GM18520 (cell line): Measurements from ENCODE around the gene IL16.
A peak's percentile ranks its signal among the peaks of the same experiment; 100 is the strongest.

Experiments used
- ATAC-seq: cut with Tn5 transposase; IDR thresholded peaks from one replicate; pipeline ENCODE4 v1.9.1; 2021; ENCODE audit not compliant: unreplicated experiment

The IL16 gene

DNA sequence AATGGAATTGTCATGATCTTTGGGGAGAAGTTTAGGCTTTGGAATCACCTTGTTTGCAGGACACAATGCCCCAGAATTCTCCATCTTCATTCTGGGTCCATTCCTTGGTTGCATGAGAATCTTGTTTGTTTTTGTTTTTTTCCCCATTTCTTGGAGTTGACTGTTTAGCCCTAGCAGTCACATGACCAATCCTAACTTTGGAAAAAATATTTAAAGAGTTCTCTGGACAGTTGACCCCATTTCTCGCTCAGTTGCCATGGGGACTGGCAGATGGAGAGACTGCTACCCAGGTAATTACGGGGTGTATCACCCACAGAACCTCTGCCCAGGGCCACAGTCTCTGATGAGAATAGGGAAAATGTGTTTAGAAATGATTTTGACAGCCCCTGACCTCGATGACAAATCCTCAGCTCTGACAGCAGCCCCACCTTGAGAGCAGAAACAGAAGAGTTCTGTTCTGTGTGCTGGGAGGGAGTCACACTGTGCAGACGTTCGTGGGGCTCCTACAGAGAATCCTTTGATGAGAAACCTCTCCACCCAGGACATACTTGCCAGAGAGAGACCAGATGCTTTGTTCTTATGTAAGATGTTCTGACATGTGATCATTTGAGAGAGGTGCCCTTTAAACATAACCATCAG lies 57.7 kb downstream of the IL16 start:
- no peak for ATAC-seq

DNA sequence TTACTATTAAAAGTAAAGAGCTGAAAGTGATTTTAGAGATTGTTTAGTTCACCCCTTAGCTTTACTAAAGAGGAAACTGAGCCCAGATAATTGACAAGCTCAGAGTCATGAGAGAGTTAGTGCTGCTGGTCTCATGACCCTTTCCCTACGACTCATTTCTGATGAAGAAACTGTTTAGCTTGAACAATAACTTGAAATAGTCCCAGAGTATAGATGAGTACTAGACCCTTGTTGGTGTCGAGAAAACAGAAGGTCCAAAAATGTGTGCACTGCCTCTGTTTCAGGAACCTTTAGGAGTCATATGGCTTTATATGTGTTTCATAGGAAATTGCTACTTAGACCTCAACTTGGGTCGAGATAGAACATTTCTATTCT lies 58.2 kb downstream of the IL16 start:
- no peak for ATAC-seq

DNA sequence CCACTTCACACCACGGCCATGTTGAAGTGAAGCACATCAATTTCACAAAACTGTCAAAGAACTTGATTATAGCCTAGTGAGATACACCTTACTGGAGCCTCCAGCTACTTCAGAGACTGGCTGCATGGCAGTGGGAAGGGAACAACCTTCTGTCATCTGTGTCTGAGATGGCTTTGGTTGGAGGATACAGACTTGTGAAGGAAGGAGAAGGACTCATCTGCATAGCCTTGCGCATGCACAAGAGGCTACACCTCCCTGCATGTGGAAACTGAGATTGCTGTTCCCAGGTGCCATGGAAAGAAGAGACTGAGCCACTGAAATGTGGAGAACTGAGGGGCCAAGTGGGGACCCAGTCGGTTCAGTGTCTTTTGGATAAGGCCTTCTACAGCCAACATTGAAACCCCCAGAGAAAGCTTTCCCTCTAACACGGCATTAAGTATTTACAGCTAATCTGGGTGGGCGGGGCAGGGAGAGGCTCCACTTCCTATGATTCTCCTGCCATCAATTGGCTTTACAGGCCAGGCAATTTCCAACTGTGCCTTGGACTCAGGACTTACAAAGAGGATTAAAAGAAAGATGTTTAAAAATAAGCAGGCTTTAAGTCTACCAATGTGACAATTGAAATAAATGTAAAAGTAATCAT lies 58.8 kb downstream of the IL16 start:
- ATAC-seq: no peak

DNA sequence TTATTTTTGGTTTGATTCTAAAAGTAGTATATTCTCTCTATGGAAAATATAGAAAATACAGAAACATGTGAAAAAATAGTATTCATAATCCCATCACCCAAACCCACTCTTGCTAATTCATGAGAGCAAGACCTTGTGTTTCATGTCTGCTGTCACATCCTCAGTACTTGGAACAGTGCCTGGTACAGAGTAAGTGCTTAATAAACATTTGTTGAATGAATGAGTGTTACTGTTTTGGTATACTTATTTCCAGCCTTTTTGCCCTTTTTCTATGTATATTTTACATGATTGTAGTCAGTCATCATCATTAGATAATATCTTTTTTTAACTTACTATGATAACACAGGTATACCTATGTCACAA lies 59.3 kb downstream of the IL16 start:
- no peak for ATAC-seq

DNA sequence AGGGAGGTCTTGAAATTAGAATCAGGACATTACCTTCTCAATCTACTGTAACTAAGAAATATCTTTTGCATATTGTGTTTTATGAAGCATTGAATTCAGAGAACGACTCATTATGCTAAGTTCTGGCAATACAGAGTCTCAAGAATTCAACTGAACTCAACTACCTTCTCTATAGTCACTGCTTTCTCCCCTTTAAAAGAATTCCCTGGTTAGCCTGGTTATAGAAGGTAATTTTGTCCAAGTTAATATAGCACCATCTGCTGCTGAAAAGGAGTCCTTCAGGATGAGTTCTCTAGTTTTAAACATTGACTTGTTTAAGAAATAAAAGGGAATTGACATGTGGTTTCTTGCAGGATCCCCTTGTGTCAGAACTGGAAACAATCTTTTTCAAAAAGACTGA lies 60.2 kb downstream of the IL16 start:
- ATAC-seq: no peak

DNA sequence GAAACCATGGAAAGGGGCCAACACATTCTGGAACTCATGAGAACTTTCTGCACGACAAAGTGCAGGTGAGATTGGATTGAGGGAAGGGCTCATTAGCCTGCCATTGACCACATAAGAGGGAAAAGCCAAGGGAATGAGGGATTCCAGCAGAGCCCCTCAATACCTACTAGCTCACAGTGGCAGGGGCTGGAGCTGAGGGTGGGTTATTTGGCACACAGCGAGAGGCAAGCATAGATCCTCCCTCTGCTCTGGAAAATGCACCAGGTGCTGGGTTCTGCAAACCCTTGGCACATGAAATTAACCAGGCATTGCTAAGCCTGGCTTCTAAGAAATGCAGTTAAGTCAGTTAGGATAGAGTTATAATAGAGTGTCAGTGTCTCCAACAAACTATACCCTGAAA lies 60.8 kb downstream of the IL16 start:
- ATAC-seq: no peak

GRCh38 chr15:81258455-81258854 lies 61.8 kb downstream of the IL16 start:
- no peak for ATAC-seq

GRCh38 chr15:81259760-81260298 lies 63.1 kb downstream of the IL16 start:
- ATAC-seq: no peak

DNA sequence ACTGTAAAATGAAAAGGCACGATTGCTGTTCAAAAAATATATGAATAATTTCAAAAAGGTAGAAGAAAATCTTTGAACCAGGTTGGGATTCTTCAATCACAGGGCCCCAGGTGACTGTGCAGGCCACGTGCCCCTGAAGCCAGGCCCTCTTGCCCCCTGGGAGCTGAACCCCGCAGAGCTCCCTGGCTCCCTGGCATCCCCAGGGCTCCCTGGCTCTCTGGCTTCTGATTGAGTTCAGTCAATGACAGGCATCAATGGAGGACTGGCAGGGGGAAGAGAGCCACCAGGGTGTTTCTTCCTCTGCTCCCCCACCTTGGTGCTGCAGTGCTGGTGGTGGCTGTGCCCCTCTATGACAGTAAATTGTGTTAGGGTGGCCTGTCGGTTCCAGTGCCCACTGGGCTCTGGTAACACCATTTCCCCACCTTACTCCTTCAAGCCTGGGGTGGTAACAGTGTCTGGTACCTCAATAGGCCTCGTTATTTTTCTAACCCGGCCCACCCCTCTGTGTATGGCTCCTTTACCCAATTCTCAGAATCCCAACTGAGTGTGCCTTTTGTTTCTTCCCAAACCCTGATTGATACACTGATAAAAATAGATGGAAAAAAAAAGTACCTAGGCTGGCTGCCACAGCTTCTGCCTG lies 64.6 kb downstream of the IL16 start:
- no peak for ATAC-seq

- ATAC-seq: no peak
Measured at GRCh38 chr15:81263477-81263876, 66.8 kb downstream of the IL16 start.

- ATAC-seq: no peak
Measured at GRCh38 chr15:81264072-81264857, 67.6 kb downstream of the IL16 start.

DNA sequence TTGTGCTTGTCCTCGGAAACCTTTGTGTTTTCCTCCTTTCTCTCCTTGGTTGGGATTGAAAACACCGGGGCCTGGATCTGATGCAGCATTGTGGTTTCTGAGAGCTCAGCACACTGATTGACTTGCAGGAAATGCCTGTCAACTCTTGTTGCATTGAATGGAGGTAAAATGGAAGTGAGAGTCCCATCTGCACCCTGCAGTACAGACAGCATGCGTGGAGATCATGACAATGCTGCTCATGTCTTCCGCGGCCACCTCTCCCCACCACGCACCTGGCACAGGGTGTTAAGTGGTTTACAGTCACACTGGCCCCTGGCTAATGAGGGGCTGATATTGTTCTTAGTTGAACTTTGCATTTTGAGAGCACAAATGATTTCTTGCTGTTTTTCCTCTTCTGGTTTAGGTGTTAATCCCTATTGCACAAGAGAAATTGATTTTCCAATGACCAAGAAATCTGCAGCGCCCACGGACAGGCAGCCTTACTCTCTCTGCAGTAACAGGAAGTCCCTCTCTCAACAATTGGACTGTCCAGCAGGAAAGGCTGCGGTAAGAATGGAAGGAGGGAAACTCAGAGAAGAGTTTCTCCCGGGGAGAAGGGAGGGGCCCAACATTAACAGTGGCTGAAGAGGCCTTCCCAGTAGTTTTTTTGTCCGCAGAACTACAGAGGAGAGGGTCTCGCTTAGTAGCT lies 68.7 kb downstream of the IL16 start:
- no peak for ATAC-seq

DNA sequence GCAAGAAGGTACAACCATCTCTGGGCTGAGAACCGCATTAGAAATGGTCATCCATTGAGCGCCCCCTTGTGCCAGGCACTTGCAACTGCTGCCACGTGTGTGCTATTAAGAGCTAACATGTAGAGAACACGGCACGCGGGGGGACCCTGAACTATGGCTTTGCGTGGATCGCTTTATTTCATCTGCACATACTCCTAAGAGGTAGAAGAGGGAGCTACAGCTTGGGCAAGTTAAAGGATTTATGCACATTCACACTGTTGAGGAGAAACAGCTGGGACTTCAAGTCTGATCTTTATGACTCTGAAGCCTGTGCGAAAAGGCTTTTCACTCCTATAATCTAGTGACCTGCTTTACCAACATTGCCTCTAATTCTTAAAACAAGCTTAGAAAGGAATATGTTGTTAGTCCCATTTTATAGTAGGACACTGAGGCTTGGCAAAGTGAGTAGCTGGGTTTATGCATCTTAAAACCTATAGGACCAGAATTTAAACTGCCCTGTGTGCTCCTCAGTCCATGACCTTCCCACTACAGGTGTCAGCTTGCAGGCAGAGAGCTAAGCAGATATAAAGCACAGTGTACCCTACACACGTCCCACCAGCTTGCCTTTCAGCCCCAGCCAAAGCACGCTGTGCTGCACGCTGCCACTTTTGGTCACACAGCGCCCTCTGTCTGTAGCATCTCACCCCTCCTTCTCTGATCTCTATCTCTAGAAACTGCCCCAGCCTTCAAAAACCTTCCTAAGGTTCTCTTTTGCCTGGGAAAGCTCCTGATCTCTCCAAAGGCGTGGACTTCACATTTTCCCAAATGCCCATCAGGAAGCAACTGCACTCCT lies 69.5 kb downstream of the IL16 start:
- peak; percentile 49 for ATAC-seq

DNA sequence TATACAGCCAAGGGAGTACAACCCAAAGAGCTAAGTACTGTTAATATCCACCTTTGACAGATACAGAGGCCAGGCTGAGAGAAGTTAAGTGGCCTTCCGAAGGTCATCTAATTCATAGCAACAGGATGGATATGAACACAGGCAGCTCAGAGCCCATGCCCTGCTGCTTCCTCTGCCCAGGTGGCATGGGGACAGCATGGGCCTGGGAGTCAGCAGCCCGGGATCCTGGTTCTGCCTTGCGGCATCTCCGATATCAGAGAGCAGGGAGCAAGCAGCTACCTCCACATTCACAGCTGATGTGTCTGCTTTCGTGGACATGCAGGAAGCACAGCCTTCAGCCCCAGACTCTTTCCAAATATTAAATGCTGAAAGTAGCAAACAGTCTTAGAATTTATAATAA lies 71.7 kb downstream of the IL16 start:
- ATAC-seq: no peak

GRCh38 chr15:81268881-81269601 lies 72.4 kb downstream of the IL16 start:
- ATAC-seq: no peak

GRCh38 chr15:81270188-81270587 lies 73.5 kb downstream of the IL16 start:
- no peak for ATAC-seq

- no peak for ATAC-seq
Measured at GRCh38 chr15:81270781-81271491, 74.3 kb downstream of the IL16 start.

GRCh38 chr15:81271761-81272644 lies 75.3 kb downstream of the IL16 start:
- no peak for ATAC-seq
